Measurements from ENCODE around the gene USF3. TPM values are rescaled to one million over a fixed set of nuclear protein-coding genes. Genes with fewer than 3 reads are reported as not detected.
"Not testable (repeated sequence)": the region's sequence is repeated elsewhere in the genome, so short reads cannot be mapped to it uniquely, and the experiment has no call there.

USF3 gene
- total RNA-seq, 1 donor from 2014 or later = 21.5 TPM

DNA sequence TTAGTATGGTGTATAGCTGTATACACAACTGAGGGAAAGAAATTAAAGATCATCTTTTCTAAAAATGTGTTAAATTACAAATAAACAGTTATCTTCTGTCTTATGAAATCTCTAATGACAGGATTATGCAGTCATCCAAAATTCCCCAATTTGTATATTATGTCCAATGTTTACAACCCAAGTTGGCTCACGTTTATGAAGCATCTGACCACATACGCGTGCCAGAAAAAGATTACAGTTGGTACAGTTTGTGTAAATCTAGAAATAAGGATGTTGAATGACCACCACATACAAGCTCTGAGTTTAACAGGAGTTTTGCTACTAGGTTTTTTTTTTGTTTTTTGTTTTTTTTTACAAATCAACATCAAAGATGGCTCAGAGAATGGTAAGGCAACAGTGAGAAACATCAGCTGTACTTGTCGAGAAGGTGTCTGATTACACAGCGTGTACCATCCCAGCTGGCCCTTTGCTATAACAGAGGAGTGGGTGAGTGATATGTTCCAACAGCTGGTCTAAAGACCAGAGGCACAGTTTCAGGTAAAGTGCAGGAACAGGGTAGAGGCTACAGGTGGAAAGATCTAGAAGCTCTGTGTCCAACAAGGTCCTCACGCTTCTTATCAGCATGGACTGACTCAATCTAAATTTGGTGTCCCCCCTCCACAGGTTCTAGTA is 47.1 kb downstream of the USF3 start:
- DNase-seq = no peak

DNA sequence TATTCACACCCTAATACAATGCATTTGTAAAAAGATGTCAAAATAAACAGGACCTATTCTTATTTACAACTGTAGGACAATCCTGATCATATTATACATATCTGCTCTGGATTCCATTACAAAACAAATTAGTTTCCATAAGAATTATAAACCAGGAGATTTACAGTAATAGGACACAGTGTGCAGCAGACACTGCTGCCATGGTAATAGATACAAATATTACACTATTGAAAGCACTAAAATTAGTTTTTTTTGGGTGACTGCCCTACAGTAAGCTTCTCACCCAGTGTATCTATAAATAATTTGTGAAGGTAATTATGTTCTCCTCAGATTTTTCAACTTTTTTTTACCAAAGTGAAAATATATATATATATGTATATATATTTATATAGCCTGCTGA is 47.9 kb downstream of the USF3 start:
- no peak for DNase-seq

DNA sequence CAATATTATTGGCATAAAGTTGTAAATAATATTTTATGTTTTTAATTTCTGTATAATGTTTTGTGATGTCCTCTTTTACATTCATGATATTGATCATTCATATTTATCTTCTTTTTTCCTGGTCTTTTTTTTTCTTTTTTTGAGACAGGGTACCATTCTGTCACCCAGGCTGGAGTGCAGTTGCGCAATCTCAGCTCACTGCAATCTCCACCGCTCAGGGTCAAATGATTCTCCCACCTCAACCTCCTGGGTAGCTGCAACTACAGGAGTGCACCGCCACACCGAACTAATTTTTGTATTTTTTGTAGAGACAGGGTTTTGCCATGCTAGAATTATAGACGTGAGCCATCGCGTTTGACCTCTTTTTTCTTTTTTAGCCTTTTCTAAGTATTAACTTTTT is 52.9 kb downstream of the USF3 start:
- DNase-seq = no peak

DNA sequence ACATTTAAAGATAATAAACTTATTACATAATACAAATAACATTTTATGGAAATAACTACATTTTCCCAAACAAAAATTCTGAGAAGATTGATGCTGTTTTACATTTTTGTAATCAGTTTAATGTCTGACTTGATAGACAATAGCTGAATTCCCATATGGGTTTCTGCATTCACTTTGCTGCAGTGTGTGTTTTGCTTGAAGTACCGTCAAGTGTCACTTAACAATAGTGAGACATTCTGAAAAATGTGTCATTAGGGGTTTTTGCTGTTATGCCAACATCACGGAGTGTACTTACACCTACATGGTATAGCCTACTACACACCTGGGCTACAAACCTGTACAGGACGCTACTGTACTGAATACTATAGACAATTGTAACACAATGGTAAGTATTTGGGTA is 57.5 kb downstream of the USF3 start:
- DNase-seq = no peak

DNA sequence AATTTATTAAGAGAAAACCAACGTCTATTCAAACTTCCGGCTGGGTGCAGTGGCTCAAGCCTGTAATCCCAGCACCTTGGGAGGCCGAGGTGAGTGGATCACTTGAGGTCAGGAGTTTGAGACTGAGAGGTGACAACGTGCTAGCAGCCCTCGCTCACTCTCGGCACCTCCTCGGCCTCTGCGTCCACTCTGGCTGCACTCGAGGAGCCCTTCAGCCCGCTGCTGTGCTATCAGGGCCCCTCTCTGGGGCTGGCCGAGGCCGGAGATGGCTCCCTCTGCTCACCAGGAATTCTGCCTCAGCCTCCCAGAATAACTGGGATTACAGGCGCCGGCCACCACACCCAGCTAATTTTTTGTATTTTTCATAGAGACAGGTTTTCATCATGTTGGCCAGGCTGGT is 58.7 kb downstream of the USF3 start:
- DNase-seq = no peak

DNA sequence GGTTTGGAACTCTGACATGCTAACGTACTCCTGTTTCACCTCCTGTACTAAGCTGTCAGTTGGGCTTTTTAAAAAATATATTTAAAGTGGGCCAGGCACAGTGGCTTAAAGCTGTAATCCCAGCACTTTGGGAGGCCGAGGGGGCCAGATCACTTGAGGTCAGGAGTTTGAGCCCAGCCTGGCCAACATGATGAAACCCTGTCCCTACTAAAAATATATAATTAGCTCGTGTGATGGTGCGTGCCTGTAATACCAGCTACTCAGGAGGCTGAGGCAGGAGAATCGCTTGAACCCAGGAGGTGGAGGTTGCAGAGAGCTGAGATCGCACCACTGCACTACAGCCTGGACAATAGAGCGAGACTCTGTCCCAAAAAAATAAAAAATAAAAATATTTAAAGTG is 60.4 kb downstream of the USF3 start:
- DNase-seq = not testable (repeated sequence)

DNA sequence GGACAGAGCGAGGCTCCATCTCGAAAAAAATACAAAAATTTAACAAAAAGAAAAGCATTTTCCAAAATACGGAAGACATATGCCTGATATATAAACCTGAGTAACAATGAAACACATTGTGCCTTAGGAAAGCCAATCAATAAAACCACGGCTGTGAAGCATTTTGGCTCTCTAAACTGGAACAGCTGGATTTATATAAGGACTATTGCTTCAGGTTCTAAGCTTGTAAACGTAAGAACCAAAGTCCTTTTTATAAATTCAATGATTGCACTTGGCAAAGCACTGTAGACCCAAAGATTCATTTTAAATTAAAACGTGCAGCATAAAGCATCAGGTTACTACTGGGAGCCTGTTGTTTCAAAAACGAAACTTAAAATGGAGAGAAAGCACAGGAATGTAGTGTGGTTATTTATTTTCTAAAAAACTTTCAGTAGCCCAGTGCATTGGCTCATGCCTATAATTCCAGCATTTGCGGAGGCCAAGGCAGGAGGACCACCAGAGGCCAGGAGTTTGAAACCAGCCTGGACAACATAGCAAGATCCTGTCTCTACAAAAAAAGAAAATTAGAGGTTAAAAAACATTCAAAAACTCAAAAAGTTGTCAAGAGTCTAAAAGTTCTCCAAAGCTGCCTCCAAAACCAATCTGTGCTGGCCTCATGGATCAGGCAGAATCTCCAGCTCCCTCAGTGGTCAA is 61.5 kb downstream of the USF3 start:
- DNase-seq = no peak

DNA sequence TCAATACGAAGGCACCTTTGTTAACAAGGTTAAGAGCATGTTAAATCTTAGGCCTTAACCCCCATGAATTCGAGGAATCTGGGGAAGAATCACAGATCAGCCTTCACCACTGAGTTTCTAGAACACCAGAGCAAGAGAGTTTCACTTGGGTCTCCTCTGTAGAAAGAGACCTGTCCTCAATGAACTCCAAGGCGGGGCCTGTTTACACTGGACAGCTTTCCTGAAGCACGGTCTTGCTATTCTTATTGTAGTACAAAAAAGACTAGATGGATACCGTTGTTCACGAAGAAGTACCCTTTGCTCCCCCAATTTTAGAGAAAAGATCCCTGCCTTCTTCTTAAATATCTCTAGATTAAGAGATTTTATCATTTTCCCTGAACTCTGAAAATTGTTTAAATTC is 64.9 kb downstream of the USF3 start:
- no peak for DNase-seq

DNA sequence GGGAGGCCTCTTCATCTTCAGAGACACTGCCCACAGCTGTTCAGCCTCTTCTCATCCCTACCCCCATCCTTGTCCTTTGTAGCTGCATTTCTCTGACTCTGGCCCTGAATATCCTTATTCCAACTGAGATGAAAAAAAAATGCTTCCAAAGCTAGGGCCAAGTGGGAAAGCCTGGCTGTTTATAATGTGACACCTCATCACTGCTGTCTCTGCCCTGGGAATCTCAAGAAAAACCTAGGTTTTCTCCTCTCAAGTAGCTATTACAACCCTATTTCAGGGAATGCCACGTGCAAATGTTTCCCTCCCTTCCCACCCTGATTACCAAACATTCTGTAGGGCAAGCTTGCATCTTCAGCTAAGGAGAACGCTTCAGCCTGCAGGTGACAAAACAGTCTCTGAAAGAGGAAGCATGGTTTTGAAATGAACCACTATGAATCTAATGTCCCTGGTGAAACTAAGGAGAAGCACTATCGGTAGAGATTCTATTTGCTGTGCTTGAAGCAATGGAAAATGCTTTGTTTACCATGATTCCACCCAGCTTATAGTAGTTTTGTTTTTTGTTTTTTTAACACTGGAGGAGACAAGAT is 65.4 kb downstream of the USF3 start:
- DNase-seq = no peak

DNA sequence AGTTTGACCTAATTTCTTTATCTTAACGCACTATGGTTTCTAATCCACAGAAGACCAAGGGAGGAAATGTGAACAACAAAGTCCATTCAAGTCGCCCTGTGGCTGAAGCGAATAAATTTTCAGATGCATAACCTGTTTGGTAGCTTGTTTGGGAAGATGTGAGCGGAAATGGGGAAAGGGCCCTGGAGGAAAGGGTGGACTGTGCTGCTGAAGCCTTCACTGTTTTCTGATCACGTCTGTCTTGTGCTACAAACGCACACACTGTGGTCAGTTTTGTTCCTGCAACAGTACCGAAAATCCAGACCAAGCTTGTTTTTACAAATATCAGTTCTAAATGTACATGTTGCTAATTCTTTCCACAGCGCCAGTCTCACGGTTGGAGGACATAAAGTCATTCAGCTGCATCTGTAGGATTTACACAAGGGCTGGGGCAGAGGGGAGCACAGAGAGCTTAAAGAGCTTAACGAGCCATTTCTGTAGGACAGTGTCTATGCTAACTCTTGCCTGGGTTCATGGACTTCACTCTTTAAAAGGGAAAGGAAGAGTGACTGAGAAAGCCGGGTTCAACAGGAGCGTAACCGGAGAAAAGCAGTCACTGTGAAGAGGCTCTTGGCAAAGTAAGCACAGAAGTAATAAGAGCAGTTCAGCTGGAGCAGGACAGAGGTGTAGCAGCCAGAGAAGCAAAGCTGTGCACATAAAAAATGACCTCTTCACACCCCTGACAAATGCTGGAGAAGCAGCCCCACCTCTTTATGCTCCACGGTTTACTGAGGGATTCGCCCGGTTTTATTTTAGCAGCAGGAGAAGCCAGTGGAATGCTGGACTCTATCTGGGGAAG is 66.6 kb downstream of the USF3 start:
- no peak for DNase-seq

DNA sequence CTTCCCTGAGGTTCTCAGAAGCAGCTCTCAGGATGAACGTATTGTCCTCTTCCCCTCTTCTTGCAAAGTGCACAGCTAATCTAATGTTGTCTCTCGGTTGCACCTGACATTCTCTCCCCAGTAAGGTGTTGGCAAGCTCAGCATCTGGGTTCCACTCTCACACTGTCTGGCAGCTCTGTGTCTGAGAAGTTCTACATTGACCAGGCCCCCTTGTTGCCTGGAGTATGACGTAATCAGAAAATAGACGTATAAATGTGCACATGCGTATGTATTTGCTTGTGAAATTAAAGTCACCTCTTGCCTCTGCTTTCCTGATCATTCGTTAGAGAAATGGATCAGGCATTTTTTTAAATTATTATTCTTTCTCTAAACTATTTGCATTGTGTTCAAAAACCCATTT is 67.7 kb downstream of the USF3 start:
- no peak for DNase-seq

DNA sequence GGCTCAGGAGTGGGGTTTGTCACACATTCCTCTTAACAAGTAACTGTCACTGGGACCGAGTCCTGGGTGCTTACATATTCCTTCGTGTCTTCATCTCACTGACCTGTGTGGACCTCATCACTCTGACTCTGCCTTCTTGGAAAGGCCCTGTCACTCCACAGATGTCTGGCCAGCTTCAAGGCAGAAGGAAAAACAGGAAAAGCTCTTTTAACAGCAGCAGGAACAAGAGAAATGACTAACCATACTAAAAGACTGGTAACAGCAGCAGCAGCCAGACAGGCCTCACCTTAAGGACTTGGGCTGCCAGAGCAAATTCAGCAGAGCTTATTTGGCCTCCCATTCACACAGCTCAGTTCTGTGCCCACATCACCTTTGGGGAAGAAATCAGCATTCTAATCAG is 68.1 kb downstream of the USF3 start:
- no peak for DNase-seq

DNA sequence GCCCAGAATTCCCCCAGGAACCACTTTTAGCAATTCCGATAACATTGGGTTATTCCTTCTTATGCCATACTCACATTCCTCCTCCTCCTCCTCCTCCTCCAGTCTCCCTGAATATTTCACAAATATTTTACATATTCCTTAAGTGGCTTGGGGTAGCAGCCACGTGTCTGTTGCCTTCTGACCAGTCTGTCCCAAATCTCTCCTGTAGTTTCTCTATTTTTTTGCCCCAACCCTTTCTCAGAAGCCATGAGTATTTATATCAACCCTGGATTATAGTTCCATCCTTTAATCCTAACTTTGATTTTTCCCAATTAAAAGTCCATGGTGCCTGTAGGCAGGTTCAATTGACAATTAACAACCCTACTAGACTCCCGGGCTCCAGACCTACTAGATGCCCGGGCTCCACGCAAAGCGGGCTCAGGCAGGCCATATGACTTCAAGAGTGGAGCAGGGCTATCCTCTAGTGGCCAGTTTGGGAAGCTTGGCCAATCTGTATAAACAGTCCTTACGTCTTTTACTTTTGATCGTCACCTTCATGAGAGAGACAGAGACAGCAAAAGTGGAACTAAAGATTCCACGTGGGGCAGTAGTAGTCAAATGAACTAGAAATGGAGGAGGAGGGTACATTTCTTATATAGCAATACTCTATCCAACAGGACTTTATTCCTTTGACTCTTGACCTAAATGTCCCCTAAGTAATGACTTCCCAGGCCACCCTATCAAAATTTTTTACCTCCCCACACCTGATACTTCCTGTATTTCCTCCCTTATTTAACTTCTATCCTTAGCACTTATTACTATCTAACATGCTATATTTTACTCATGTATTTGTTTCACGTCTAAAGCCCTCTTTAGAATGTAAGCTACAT is 69.7 kb downstream of the USF3 start:
- peak; percentile 6 for DNase-seq

DNA sequence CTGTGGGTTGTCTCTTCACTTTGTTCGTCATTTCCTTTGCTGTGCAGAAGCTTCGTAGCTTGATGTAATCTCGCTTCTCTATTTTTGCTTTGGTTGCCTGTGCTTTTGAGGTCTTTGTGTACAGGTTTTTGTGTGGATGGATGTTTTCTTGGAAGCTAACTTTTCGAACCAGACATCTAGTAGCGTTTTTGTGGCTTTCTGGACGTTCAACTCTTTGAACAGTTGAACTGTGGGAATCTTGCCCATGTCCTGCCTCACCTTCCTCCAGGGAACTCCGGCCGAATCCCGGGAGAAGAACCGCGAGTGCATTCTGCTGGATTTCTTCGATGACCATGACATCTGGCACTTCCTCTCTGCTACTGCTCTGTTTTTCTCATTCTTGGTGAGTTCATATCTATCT is 70.6 kb downstream of the USF3 start:
- DNase-seq = no peak

DNA sequence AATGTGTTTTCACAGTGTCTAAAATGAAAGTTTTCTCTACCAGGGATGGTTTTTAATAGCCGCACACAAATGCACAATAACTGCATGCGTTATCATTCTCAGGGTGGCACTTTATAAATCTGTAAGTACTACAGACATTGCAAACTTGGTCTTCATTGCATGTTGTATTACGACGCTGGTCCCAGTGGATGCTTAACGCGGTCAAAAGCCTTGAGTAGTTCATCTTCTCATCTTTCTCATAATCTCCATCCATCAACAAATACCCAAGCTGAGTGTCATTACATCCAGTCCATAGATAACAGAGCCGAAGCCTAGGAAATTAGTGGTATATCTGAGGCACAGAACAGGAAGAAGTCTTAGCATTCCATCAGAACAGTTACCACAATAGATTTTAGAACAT is 72.6 kb downstream of the USF3 start:
- no peak for DNase-seq

DNA sequence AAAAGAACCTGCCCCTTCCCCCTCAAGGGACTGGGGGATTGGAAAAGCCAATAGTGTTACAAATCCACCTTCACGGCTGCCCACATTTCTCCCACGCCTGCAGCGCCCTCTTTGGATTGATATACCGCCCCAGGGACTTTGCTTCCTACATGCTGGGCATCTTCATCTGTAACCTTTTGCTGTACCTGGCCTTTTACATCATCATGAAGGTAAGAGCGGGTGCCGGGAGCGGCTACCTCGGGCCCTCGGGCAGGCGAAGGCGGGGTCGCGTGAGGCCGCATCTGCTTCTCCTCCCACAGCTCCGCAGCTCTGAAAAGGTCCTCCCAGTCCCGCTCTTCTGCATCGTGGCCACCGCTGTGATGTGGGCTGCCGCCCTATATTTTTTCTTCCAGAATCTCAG is 73.1 kb downstream of the USF3 start:
- no peak for DNase-seq

DNA sequence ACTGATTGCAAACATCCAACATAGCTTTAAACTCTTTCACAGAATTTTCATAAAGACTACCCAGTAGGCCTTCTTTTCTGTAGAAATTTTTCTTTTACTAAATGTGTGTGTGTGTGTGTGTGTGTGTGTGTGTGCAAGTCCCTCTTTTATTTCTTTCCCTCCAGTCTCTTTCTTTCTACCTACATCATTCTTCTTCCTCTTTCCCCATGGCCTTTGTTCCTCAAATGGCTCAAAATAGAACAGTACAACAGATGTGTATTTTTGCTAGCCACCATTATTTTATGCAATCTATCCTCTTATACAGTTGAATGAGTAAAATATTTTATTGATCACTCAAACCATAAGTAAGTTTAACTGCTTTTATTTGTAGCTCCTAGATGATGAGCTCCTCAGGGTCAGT is 76.4 kb downstream of the USF3 start:
- DNase-seq = no peak

DNA sequence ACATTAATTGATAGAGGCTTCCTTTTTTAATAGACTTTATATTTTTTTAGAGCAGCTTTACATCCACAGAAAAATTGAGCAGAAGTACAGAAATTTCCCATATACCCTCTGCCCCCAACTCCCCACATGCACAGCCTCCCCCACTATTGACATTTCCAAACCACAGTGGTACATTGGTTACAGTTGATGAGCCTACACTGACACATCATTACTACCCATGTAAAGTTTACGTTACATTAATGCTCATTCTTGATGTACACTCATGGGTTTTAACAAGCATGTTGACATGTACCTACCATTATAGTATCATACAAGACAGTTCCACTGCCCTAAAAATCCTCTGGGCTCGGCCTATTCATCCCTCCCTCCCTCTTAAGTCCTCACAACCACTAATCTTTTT is 78.7 kb downstream of the USF3 start:
- no peak for DNase-seq

DNA sequence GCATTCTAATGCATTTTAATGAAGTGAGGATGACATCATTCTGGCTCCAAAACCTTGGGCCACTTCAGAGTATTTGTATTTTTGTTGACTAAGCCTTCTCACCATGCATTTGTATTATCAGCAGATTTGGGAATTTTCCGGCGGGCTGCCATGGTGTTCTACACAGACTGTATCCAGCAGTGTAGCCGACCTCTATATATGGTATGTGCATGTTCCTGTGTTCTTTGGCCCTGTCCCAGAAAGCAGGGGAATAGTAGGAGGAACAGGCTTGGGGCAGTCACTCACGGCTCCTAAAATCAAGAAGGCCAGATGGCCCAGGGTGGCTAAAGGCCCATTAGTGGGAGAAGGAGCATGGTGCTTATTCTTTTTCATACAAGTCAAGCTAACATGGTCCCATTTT is 80.5 kb downstream of the USF3 start:
- no peak for DNase-seq

DNA sequence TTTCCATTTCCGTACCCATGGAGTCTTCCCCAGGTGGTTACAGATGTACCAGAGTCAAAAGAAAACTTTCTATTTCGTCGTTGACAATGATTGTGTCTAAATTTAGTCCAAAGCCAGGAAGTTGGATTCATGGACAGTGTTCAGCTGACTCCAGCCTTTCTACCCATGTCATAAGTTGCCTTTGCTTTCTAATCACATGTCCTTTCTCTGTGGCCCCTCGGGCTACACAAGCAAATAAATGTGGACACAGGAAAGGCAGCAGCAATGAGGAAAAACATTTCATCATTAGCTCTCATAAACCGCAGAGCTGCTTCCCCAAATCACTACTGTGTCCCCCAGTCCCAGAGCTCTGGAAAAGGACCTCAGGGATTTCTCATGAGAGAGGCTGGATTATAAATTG is 82.0 kb downstream of the USF3 start:
- DNase-seq = no peak

DNA sequence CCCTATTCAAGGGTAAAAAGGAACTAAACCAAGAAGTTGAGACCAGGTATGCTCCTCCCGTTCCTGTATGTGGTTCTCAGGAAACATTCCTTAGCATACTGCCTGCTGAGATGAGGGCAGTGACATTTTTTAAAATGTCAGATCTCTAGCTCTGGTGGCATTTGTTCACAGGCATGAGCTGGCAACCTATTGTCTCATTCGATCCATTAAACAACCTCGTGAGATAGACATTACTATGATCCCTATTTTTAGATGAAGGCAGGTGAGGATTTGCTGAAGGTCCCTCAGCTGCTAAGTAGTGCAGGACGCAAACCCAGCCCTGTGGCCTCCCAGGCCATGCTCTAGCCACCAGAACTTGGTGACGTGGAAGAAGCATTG is 89.2 kb downstream of the USF3 start:
- DNase-seq = no peak

DNA sequence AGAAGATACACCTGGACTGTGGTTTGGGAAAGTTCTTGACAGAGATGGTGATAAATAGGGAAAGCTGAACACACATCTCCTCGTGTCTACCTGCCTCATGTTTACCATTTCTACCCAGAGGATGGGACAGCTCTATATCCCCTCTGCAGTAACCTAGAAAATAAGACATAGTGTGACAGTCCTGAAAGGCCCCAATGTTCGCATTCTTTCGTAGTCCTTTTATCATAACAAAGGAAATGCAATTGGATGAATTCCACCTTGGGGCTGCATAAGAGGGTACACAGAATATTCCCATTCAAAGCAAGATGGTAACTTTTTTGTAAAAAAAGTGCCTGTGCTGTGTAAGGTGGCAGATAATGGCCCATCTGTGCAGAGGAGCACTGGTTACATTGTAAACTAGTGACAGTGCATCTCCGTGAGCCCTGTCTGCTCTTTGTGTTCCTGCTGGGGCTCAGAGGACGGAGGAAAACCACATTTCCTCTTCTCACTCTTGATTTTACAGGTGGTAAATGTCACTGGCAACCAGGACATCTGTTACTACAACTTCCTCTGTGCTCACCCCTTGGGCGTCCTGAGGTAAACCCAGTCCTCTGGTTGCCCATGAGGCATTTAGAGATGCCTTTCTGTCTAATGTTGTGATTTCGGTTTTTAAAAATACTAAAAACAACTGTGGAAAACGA is 89.8 kb downstream of the USF3 start:
- DNase-seq = no peak

All from occipital lobe (tissue), 2 donors.